Thyroid gland (tissue), 4 donors: ENCODE measurements around the gene MNT.

Experiments used
- CTCF ChIP-seq, 6 experiments: fragments of 200-600 bp in 3 of 6; fragments of 450-650 bp in 3 of 6; sonication (generic) in 3 of 6; IDR thresholded peaks; one replicate each; pipeline ENCODE4 v1.5.1; 2016 to 2019; ENCODE audit warnings: antibody characterized with exemption in 6 of 6, mild to moderate bottlenecking in 2 of 6, inconsistent platforms in 1 of 6, moderate library complexity in 1 of 6
- POLR2A ChIP-seq, 2 donors: fragments of 450-650 bp; IDR thresholded peaks; one replicate each; pipeline ENCODE4 v1.6.1; 2017; ENCODE audit warnings: antibody characterized with exemption in 2 of 2, mild to moderate bottlenecking in 2 of 2, moderate library complexity in 1 of 2

DNA sequence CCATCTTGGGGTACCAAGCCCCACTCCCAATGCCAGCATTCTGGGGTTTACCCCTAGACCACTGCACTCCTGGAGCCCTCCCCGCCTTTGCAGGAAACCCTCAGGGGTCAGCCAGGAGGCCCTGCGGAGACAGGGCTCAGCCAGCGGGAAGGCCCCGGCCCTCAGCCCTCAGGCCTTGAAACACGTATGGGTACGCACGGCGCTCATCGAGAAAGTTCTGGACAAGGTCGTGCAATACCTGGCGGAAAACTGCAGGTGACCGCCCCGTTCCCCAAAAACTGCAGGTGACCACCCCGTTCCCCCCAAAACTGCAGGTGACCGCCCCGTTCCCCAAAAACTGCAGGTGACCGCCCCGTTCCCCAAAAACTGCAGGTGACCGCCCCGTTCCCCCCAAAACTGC, 38.8 kb downstream of the MNT start:
- TF ChIP-seq CTCF (IDR thresholded peaks at IDR 0.05): no peak
- no peak for TF ChIP-seq POLR2A (IDR thresholded peaks at IDR 0.05)
